ENCODE results near the gene FGF1. TPM values are rescaled to one million over a fixed set of nuclear protein-coding genes. Genes with fewer than 3 reads are reported as not detected.
A peak's percentile ranks its signal among the peaks of the same experiment; 100 is the strongest.

Gene FGF1
- total and polyA plus RNA-seq, 7 donors: 0.60 to 5.4 (median 2.0) TPM

GRCh38 chr5:142719836-142720370 is 34.0 kb upstream of the FGF1 start:
- WGBS, 2 donors: 78 to 87% methylated on average over 8 of the region's 8 CpGs
- Histone ChIP-seq H3K4me3 (no peak overlapping the region), H3K9me3 (no peaks in the 10 kb centered on the region), H3K27ac (no peak overlapping the region), H3K4me1 (peaks cover 0 to 9% (median 0%) of the 10 kb centered on the region in 4 donors), H3K27me3 (no peaks in the 10 kb centered on the region), H3K36me3 (no peaks in the 10 kb centered on the region)
- intact Hi-C loops (cut with DNase I): no loop called here
- DNase-seq: no peak
- TF ChIP-seq EP300 (IDR thresholded peaks at IDR 0.05) (no peak), CTCF (IDR thresholded peaks at IDR 0.05) (no peak)

- H3K9me3 ChIP-seq: no peaks in the 10 kb centered on the region
- H3K4me1 ChIP-seq: peaks cover 0 to 10% (median 6%) of the 10 kb centered on the region in 4 donors
- intact Hi-C loops (cut with DNase I): loop anchor here (1.0 to 2.0 kb wide), 2 partner anchors 53 to 163 kb away; partner anchors contain the start of gene ARHGAP26
- WGBS, 2 donors: 63 to 73% methylated on average over 11 of the region's 11 CpGs
- peak overlapping the region in 1 of 4 donors; percentile 29 for H3K27ac ChIP-seq
- no peak overlapping the region for H3K4me3 ChIP-seq
- DNase-seq: no peak
- no peaks in the 10 kb centered on the region for H3K36me3 ChIP-seq
- H3K27me3 ChIP-seq: no peaks in the 10 kb centered on the region
- TF ChIP-seq POLR2A (IDR thresholded peaks at IDR 0.05) (no peak), EP300 (IDR thresholded peaks at IDR 0.05) (no peak), POLR2AphosphoS5 (IDR thresholded peaks at IDR 0.05) (no peak), CTCF (IDR thresholded peaks at IDR 0.05) (peak; percentile 44 to 68 (median 64))
Observed at GRCh38 chr5:142717582-142718215, 31.8 kb upstream of the FGF1 start.

- Histone ChIP-seq H3K36me3 (no peaks in the 10 kb centered on the region), H3K27ac (peak overlapping the region in 1 of 4 donors; percentile 29), H3K27me3 (no peaks in the 10 kb centered on the region), H3K4me1 (peaks cover 0 to 12% (median 7%) of the 10 kb centered on the region in 4 donors), H3K9me3 (no peaks in the 10 kb centered on the region), H3K4me3 (no peak overlapping the region)
- WGBS, 2 donors: 5 to 17% methylated on average over 6 of the region's 6 CpGs
- TF ChIP-seq EP300 (IDR thresholded peaks at IDR 0.05) (no peak), POLR2A (IDR thresholded peaks at IDR 0.05) (no peak), CTCF (IDR thresholded peaks at IDR 0.05) (no peak), POLR2AphosphoS5 (IDR thresholded peaks at IDR 0.05) (no peak)
- intact Hi-C loops (cut with DNase I): loop anchor here (1.0 to 2.0 kb wide), 2 partner anchors 54 to 163 kb away; partner anchors contain the start of gene ARHGAP26
- no peak for DNase-seq
Observed at GRCh38 chr5:142716963-142717362, 31.1 kb upstream of the FGF1 start.

GRCh38 chr5:142715291-142715690 is 29.4 kb upstream of the FGF1 start:
- TF ChIP-seq CTCF (IDR thresholded peaks at IDR 0.05): no peak
- TF ChIP-seq POLR2AphosphoS5 (IDR thresholded peaks at IDR 0.05): no peak
- no peak for TF ChIP-seq EP300 (IDR thresholded peaks at IDR 0.05)
- TF ChIP-seq POLR2A (IDR thresholded peaks at IDR 0.05): no peak
- Histone ChIP-seq H3K27me3 (no peaks in the 10 kb centered on the region), H3K4me1 (peaks cover 0 to 12% (median 7%) of the 10 kb centered on the region in 4 donors), H3K9me3 (no peaks in the 10 kb centered on the region), H3K4me3 (no peak overlapping the region), H3K27ac (no peak overlapping the region), H3K36me3 (no peaks in the 10 kb centered on the region)
- 56 to 82% methylated on average over 3 of the region's 3 CpGs for WGBS, 2 donors
- intact Hi-C loops (cut with DNase I): no loop called here
- DNase-seq: no peak
